WTC11 (cell line): Measurements from ENCODE around the gene RNU1-4.
"Not testable (repeated sequence)": the region's sequence is repeated elsewhere in the genome, so short reads cannot be mapped to it uniquely, and the experiment has no call there.

Experiments used
- NR1H2 ChIP-seq: sonication (generic); formaldehyde crosslinking; IDR thresholded peaks from 2 replicates; pipeline ENCODE4 v1.9.0; 2021; ENCODE audit warnings: mild to moderate bottlenecking, moderate library complexity, missing genetic modification reagents
- RELA ChIP-seq: sonication (generic); formaldehyde crosslinking; IDR thresholded peaks from 2 replicates; pipeline ENCODE4 v1.8.1; 2022; ENCODE audit warnings: missing genetic modification reagents, mild to moderate bottlenecking, borderline replicate concordance
- TF ChIP-seq, protein P1 (sequence below): fragments of 200-600 bp; IDR thresholded peaks from 2 replicates; pipeline ENCODE4 v1.8.0; 2022; ENCODE audit warnings: antibody characterized with exemption
- TF ChIP-seq, protein P2 (sequence below): fragments of 250-450 bp; sonication (Bioruptor Pico); conservative IDR thresholded peaks from 2 replicates; pipeline ENCODE4 v1.9.0; 2021; ENCODE audit warnings: mild to moderate bottlenecking

DNA sequence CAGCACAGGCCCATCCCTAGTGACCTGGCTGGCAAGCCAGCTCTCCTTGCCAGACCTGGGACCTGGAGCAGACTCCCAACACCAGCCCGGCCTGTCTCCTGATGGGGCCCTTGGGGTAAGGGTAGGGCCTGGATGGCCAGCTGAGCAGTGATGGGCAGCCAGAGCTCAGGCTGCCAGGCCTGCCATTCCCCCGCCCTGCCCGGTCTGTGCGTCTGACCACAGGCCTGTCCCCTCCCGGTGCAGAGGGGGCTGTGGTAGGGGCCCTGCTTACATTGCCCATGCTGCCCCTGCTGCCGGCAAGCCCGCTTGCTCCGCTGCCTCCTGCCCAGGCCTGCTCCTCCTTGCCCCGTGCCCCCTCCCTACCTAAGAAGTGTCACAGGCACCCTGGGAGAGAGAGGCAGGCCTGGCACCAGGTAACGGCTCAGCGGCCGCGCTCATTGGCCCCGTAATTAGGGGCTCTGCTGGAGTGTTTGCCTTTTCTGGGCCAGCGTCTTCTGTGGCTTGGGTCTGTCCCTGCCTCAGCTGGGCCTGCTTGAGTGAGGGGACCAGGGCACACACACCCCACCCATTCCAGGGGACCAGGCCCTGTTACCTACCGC lies 35.7 kb upstream of the RNU1-4 start:
- TF ChIP-seq, protein P1, sequence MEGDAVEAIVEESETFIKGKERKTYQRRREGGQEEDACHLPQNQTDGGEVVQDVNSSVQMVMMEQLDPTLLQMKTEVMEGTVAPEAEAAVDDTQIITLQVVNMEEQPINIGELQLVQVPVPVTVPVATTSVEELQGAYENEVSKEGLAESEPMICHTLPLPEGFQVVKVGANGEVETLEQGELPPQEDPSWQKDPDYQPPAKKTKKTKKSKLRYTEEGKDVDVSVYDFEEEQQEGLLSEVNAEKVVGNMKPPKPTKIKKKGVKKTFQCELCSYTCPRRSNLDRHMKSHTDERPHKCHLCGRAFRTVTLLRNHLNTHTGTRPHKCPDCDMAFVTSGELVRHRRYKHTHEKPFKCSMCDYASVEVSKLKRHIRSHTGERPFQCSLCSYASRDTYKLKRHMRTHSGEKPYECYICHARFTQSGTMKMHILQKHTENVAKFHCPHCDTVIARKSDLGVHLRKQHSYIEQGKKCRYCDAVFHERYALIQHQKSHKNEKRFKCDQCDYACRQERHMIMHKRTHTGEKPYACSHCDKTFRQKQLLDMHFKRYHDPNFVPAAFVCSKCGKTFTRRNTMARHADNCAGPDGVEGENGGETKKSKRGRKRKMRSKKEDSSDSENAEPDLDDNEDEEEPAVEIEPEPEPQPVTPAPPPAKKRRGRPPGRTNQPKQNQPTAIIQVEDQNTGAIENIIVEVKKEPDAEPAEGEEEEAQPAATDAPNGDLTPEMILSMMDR = not testable (repeated sequence)
- TF ChIP-seq NR1H2, RELA (CRISPR knock-in tag): not testable (repeated sequence)
- TF ChIP-seq, protein P2, sequence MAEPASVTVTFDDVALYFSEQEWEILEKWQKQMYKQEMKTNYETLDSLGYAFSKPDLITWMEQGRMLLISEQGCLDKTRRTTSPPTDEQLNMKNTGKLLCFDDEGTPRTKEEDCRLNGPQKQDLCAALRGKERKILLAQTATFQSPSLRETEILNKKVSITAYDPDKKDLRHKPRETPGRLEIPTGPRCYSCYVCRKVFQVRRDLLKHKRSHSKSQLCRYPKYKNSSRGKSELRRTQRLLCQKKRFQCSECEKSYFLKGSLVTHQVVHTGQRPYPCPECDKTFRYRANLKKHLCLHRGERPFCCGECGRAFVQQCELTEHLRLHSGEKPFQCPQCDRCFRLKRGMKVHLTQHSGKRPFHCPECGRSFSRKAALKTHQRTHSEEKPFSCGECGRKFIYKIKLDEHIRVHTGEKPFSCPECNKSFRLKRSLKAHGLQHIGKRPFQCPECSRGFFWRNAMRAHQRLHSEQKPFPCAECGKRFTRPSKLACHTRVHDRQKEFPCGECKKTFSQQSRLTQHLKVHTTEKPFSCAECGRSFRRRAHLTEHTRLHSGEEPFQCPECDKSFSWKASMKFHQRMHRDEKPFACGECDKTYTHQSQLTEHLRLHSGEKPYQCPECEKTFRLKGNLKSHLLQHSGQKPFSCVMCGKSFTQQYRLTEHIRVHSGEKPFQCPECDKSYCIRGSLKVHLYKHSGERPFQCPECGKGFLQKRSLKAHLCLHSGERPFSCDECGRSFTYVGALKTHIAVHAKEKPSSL (CRISPR knock-in tag) = not testable (repeated sequence)
